ENCODE results near the gene OBSCN. TPM values are rescaled to one million over a fixed set of nuclear protein-coding genes. Genes with fewer than 3 reads are reported as not detected.

OBSCN gene
- total RNA-seq, 1 experiment from 2014 or later = 29.1 TPM

- Histone ChIP-seq H3K9me2 (replicated peaks; ENCODE audit: low read length) (no peaks in the 10 kb centered on the region), H3K79me2 (ENCODE audit: low read length) (no peaks in the 10 kb centered on the region), H3K4me2 (ENCODE audit: low read length) (no peak overlapping the region), H3K4me3 (ENCODE audit: low read length) (no peak overlapping the region), H3K9me3 (ENCODE audit: low read length) (peaks cover 8% of the 10 kb centered on the region; the same call in 1 of the 2 replicates), H2AFZ (ENCODE audit: low read length) (no peak overlapping the region), H3K27me3 (ENCODE audit: low read length) (no peaks in the 10 kb centered on the region), H3K4me1 (ENCODE audit: insufficient read depth, low read length) (no peaks in the 10 kb centered on the region), H3K9ac (ENCODE audit: low read length) (no peak overlapping the region), H3F3A (ENCODE audit: low read length, unreplicated experiment) (no peaks in the 10 kb centered on the region), H3K36me3 (ENCODE audit: low read depth, low read length) (peaks cover 13% of the 10 kb centered on the region), H4K20me1 (ENCODE audit: low read length) (no peaks in the 10 kb centered on the region), H3K27ac (ENCODE audit: low read length) (no peak overlapping the region)
- CTCF ChIA-PET = no interaction called here
- no TSS peak for BruUV-seq (replicated peaks)
- peak; percentile 52 for TF ChIP-seq CTCF (conservative IDR thresholded peaks at IDR 0.05; ENCODE audit: low read depth, low read length)
- TF ChIP-seq EZH2 (IDR thresholded peaks at IDR 0.05; ENCODE audit: low read length, unreplicated experiment) = no peak
- intact Hi-C loops (cut with micrococcal nuclease) = no loop called here
- POLR2A ChIA-PET (ENCODE audit: unreplicated experiment) = no interaction called here
- DNase-seq = no peak
- ATAC-seq = no peak
These were observed 52.1 kb downstream of the OBSCN start for GRCh38 chr1:228259951-228260350.

GRCh38 chr1:228261706-228262105, 53.9 kb downstream of the OBSCN start:
- Histone ChIP-seq H3K9ac (ENCODE audit: low read length) (no peak overlapping the region), H3K9me2 (replicated peaks; ENCODE audit: low read length) (no peaks in the 10 kb centered on the region), H3F3A (ENCODE audit: low read length, unreplicated experiment) (no peaks in the 10 kb centered on the region), H3K4me2 (ENCODE audit: low read length) (no peak overlapping the region), H3K79me2 (ENCODE audit: low read length) (no peaks in the 10 kb centered on the region), H4K20me1 (ENCODE audit: low read length) (no peaks in the 10 kb centered on the region), H2AFZ (ENCODE audit: low read length) (no peak overlapping the region), H3K9me3 (ENCODE audit: low read length) (peaks cover 8% of the 10 kb centered on the region; the same call in 1 of the 2 replicates), H3K27me3 (ENCODE audit: low read length) (no peaks in the 10 kb centered on the region), H3K4me1 (ENCODE audit: insufficient read depth, low read length) (no peaks in the 10 kb centered on the region), H3K4me3 (ENCODE audit: low read length) (no peak overlapping the region), H3K36me3 (ENCODE audit: low read depth, low read length) (peaks cover 13% of the 10 kb centered on the region), H3K27ac (ENCODE audit: low read length) (no peak overlapping the region)
- intact Hi-C loops (cut with micrococcal nuclease) = no loop called here
- DNase-seq (no peak), ATAC-seq (no peak)
- POLR2A ChIA-PET (ENCODE audit: unreplicated experiment) = no interaction called here
- CTCF ChIA-PET = no interaction called here
- no peak for TF ChIP-seq EZH2phosphoT487 (IDR thresholded peaks at IDR 0.05; ENCODE audit: borderline replicate concordance, low read length)
- no peak for TF ChIP-seq CTCF (conservative IDR thresholded peaks at IDR 0.05; ENCODE audit: low read depth, low read length)
- no peak for TF ChIP-seq EZH2 (IDR thresholded peaks at IDR 0.05; ENCODE audit: low read length, unreplicated experiment)
- no TSS peak for BruUV-seq (replicated peaks)

- peaks cover 8% of the 10 kb centered on the region; the same call in 1 of the 2 replicates for H3K9me3 ChIP-seq (ENCODE audit: low read length)
- no peak overlapping the region for H3K4me3 ChIP-seq (ENCODE audit: low read length)
- DNase-seq (no peak), ATAC-seq (no peak)
- ChIA-PET POLR2A (ENCODE audit: unreplicated experiment) (no interaction called here), CTCF (interaction anchor here (0.6 kb wide), 1 partner anchor 132 kb away, joined by 3 read pairs; no protein-coding TSS in a partner anchor)
- H3K27ac ChIP-seq (ENCODE audit: low read length) = no peak overlapping the region
- intact Hi-C loops (cut with micrococcal nuclease) = no loop called here
- peaks cover 13% of the 10 kb centered on the region for H3K36me3 ChIP-seq (ENCODE audit: low read depth, low read length)
- no peaks in the 10 kb centered on the region for H3F3A ChIP-seq (ENCODE audit: low read length, unreplicated experiment)
- no TSS peak for BruUV-seq (replicated peaks)
- no peaks in the 10 kb centered on the region for H4K20me1 ChIP-seq (ENCODE audit: low read length)
- no peaks in the 10 kb centered on the region for H3K4me1 ChIP-seq (ENCODE audit: insufficient read depth, low read length)
- no peak overlapping the region for H2AFZ ChIP-seq (ENCODE audit: low read length)
- H3K9ac ChIP-seq (ENCODE audit: low read length) = no peak overlapping the region
- H3K9me2 ChIP-seq (replicated peaks; ENCODE audit: low read length) = no peaks in the 10 kb centered on the region
- TF ChIP-seq EZH2 (IDR thresholded peaks at IDR 0.05; ENCODE audit: low read length, unreplicated experiment) (no peak), EZH2phosphoT487 (IDR thresholded peaks at IDR 0.05; ENCODE audit: borderline replicate concordance, low read length) (no peak), CTCF (conservative IDR thresholded peaks at IDR 0.05; ENCODE audit: low read depth, low read length) (no peak)
- H3K79me2 ChIP-seq (ENCODE audit: low read length) = no peaks in the 10 kb centered on the region
- no peak overlapping the region for H3K4me2 ChIP-seq (ENCODE audit: low read length)
- H3K27me3 ChIP-seq (ENCODE audit: low read length) = no peaks in the 10 kb centered on the region
These were observed 54.6 kb downstream of the OBSCN start for GRCh38 chr1:228262475-228262874.

All from PC-3 (cell line).